CD4-positive, alpha-beta memory T cell (primary cell): ENCODE data around the gene XBP1. TPM values are rescaled to one million over a fixed set of nuclear protein-coding genes. Genes with fewer than 3 reads are reported as not detected.
A peak's percentile ranks its signal among the peaks of the same experiment; 100 is the strongest.

Experiments used
- CTCF ChIA-PET: fragments of 350-600 bp; sonication (Branson Sonifier 250); formaldehyde crosslinking; loops from one replicate; lab custom pipeline; 2021; ENCODE audit warnings: inconsistent platforms; ENCODE audit not compliant: partially characterized antibody; lab: Charles Lee
- POLR2A ChIA-PET: fragments of 350-600 bp; sonication (Branson Sonifier 250); formaldehyde crosslinking; loops from one replicate; lab custom pipeline; 2021; ENCODE audit not compliant: partially characterized antibody; lab: Charles Lee
- DNase-seq, 5 donors: peaks; one replicate each; pipeline versions ENCODE4 v3.0.0 to v3.0.0-alpha.2; 2020 to 2022; ENCODE audit warnings: mixed read lengths in 1 of 5
- H3K27ac ChIP-seq: one replicate; pipeline ENCODE4 v1.7.0; 2013; ENCODE audit warnings: low read depth, low read length
- H3K27me3 ChIP-seq: 2 replicates; pipeline ENCODE4 v1.7.0; 2013; ENCODE audit warnings: mild to moderate bottlenecking, low read length, moderate library complexity; ENCODE audit not compliant: insufficient read depth
- H3K36me3 ChIP-seq: 2 replicates; pipeline ENCODE4 v1.7.0; 2013; ENCODE audit warnings: mild to moderate bottlenecking, low read length, moderate library complexity; ENCODE audit not compliant: insufficient read depth
- H3K4me1 ChIP-seq: 2 replicates; pipeline ENCODE4 v1.7.0; 2013; ENCODE audit warnings: mild to moderate bottlenecking, low read length, moderate library complexity; ENCODE audit not compliant: insufficient read depth
- H3K4me3 ChIP-seq, 2 donors: one replicate each; pipeline ENCODE4 v1.7.0; 2013; ENCODE audit warnings: low read length in 2 of 2, mild to moderate bottlenecking in 1 of 2
- H3K9me3 ChIP-seq, 2 donors: one replicate each; pipeline ENCODE4 v1.7.0; 2013; ENCODE audit warnings: low read length in 2 of 2, control low read depth in 1 of 2; ENCODE audit not compliant: control insufficient read depth in 1 of 2
- H3K27ac Mint-ChIP-seq, 7 donors: one replicate each; pipeline ENCODE4 v1.8.0; 2020 to 2021; ENCODE audit warnings: mixed read lengths in 7 of 7, mild to moderate bottlenecking in 6 of 7, inconsistent platforms in 3 of 7, moderate library complexity in 3 of 7
- H3K27me3 Mint-ChIP-seq, 2 donors: one replicate each; pipeline ENCODE4 v1.8.0; 2020 to 2021; ENCODE audit warnings: mixed read lengths in 2 of 2
- H3K36me3 Mint-ChIP-seq, 2 donors: one replicate each; pipeline ENCODE4 v1.8.0; 2020 to 2021; ENCODE audit warnings: mixed read lengths in 2 of 2, inconsistent platforms in 1 of 2, mild to moderate bottlenecking in 1 of 2
- H3K4me1 Mint-ChIP-seq, 4 donors: one replicate each; pipeline ENCODE4 v1.8.0; 2020 to 2021; ENCODE audit warnings: mixed read lengths in 4 of 4, mild to moderate bottlenecking in 1 of 4
- H3K4me3 Mint-ChIP-seq, 8 donors: one replicate each; pipeline ENCODE4 v1.8.0; 2020 to 2021; ENCODE audit warnings: mixed read lengths in 8 of 8, mild to moderate bottlenecking in 7 of 8, moderate library complexity in 6 of 8, inconsistent platforms in 3 of 8
- H3K9me3 Mint-ChIP-seq, 8 donors: one replicate each; pipeline ENCODE4 v1.8.0; 2020 to 2021; ENCODE audit warnings: mixed read lengths in 8 of 8, mild to moderate bottlenecking in 5 of 8, inconsistent platforms in 3 of 8, moderate library complexity in 1 of 8
- intact Hi-C: fragments of 100-400 bp; cut with micrococcal nuclease; formaldehyde crosslinking; loops from one replicate; pipeline ENCODE4 v1.15.1; 2023
- polyA plus RNA-seq, 2 donors: library from polyadenylated mRNA; unstranded; fragments of 300-500 nt; fragmentation: Illumina TruSeq; gene quantifications; one replicate each; pipeline ENCODE4 v1.2.3, GENCODE V29; 2021
- total RNA-seq, 2 experiments: library from RNA; stranded (reverse); gene quantifications; one replicate each; pipeline ENCODE4 v1.2.3, GENCODE V29; 2021

The XBP1 gene
- total and polyA plus RNA-seq, 4 experiments from 2014 or later: 154 to 533 (median 240) TPM

- ChIA-PET CTCF (interaction anchor here (0.9 to 4.1 kb wide), 7 partner anchors 8 to 46 kb away, joined by 3 to 24 read pairs (median 4); partner anchors contain the start of gene XBP1), POLR2A (interaction anchor here (0.7 to 14.5 kb wide), 8 partner anchors 7 to 78 kb away, joined by 3 to 236 read pairs (median 4); partner anchors contain the start of genes CHEK2, HSCB, XBP1 and ZNRF3)
- Histone ChIP-seq H3K36me3 (no peaks in the 10 kb centered on the region), H3K4me3 (no peak overlapping the region), H3K9me3 (no peaks in the 10 kb centered on the region), H3K4me1 (peaks cover 63% of the 10 kb centered on the region), H3K27ac (no peak overlapping the region), H3K27me3 (no peaks in the 10 kb centered on the region)
- peaks cover 9 to 12% of the 10 kb centered on the region in 2 donors for H3K36me3 Mint-ChIP-seq
- peak overlapping the region in 6 of 7 donors; percentile 47 to 84 (median 66) for H3K27ac Mint-ChIP-seq
- H3K9me3 Mint-ChIP-seq: peaks cover 0 to 2% (median 0%) of the 10 kb centered on the region in 8 donors
- DNase-seq: no peak
- H3K4me1 Mint-ChIP-seq: peaks cover 45 to 82% (median 66%) of the 10 kb centered on the region in 4 donors
- intact Hi-C loops: loop anchor here (10.0 kb wide), 1 partner anchor 905 kb away; the partner anchor contains the start of gene PITPNB
- H3K4me3 Mint-ChIP-seq: peak overlapping the region in 2 of 8 donors; percentile 26 to 52
- no peaks in the 10 kb centered on the region for H3K27me3 Mint-ChIP-seq
Observed at GRCh38 chr22:28819253-28820096, 19.1 kb upstream of the XBP1 start.

DNA sequence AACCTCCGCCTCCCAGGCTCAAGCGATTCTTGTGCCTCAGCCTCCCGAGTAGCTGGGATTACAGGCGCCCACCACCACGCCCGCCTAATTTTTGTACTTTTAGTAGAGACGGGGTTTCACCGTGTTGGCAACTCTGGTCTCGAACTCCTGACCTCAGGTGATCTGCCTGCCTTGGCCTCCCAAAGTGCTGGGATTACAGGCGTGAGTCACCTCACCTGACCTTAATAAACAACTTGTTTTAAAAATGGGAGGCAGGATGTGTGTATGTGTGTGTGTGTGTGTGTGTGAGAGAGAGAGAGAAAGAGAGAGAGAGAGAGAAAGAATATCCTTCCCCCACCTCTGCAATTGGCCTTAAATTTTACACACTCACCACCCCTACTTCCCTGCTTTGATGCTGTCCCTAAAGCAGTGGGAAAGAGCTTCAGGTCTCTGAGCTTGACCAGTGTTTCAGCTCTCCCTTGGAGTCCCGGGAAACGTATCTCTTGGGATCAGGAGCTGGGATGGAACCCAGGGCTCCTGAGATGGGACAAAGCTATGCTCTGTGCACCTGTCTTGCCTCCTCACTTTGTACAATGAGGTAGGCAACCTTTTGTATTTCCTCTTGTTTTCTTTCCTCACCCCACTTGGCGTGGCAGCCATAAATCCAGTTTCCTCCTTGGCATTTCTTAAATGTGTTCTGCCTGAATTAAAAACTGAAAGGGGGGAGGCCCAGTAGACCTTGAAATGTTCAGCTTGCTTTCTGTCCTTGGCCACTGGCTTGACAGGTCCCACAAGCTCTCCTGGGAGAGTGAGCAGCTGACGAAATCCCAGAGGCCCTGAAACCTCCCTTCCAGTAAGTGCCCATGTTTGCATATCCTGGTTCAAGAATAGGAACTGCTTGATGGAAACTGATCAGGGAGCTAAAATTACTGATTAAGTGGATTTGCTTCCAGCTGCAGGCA lies 17.8 kb upstream of the XBP1 start:
- no peak overlapping the region for H3K27ac ChIP-seq
- peak in 1 of 5 donors; percentile 20 for DNase-seq
- ChIA-PET POLR2A (interaction anchor here (0.7 to 14.5 kb wide), 7 partner anchors 10 to 76 kb away, joined by 3 to 236 read pairs (median 4); partner anchors contain the start of genes CHEK2, HSCB, XBP1 and ZNRF3), CTCF (interaction anchor here (0.5 to 4.1 kb wide), 6 partner anchors 11 to 45 kb away, joined by 3 to 24 read pairs (median 6); partner anchors contain the start of gene XBP1)
- Mint-ChIP-seq H3K36me3 (peaks cover 16 to 21% of the 10 kb centered on the region in 2 donors), H3K4me3 (peak overlapping the region; percentile 20 to 78 (median 70)), H3K27ac (peak overlapping the region; percentile 23 to 94 (median 74)), H3K27me3 (no peaks in the 10 kb centered on the region), H3K4me1 (peaks cover 45 to 85% (median 70%) of the 10 kb centered on the region in 4 donors), H3K9me3 (peaks cover 0 to 2% (median 0%) of the 10 kb centered on the region in 8 donors)
- no peaks in the 10 kb centered on the region for H3K27me3 ChIP-seq
- peaks cover 70% of the 10 kb centered on the region for H3K4me1 ChIP-seq
- no peaks in the 10 kb centered on the region for H3K36me3 ChIP-seq
- intact Hi-C loops: loop anchor here (10.0 kb wide), 1 partner anchor 903 kb away; the partner anchor contains the start of gene PITPNB
- H3K9me3 ChIP-seq: no peaks in the 10 kb centered on the region
- H3K4me3 ChIP-seq: no peak overlapping the region

DNA sequence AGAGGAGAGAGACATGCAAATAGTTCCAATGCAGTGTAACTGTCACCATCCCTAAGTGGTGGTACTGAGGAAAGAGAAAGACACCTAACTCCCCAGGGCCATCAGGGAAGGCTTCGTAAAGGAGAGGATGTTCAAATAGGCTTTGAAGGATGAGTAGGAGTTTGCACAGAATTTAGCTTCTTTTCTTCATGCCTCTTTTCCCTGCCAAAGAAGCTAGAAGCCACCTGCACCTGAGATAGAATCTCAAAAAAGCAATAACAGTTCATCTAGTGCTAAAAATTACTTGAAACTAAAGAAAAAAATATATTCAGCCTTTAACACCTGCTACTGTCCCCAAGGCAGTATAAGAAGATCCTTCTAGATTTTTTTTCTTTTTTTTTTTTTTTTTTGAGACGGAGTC lies 16.7 kb upstream of the XBP1 start:
- H3K9me3 Mint-ChIP-seq: peaks cover 0 to 2% (median 0%) of the 10 kb centered on the region in 8 donors
- intact Hi-C loops: loop anchor here (10.0 kb wide), 1 partner anchor 902 kb away; the partner anchor contains the start of gene PITPNB
- H3K4me3 ChIP-seq: no peak overlapping the region
- peaks cover 47 to 85% (median 70%) of the 10 kb centered on the region in 4 donors for H3K4me1 Mint-ChIP-seq
- H3K36me3 Mint-ChIP-seq: peaks cover 16 to 21% of the 10 kb centered on the region in 2 donors
- no peaks in the 10 kb centered on the region for H3K36me3 ChIP-seq
- H3K27me3 Mint-ChIP-seq: no peaks in the 10 kb centered on the region
- POLR2A ChIA-PET: interaction anchor here (1.3 to 14.5 kb wide), 2 partner anchors 11 to 17 kb away, joined by 5 to 236 read pairs; partner anchors contain the start of gene XBP1
- no peak for DNase-seq
- peak overlapping the region in 2 of 8 donors; percentile 20 to 35 for H3K4me3 Mint-ChIP-seq
- no peaks in the 10 kb centered on the region for H3K27me3 ChIP-seq
- H3K27ac Mint-ChIP-seq: peak overlapping the region in 3 of 7 donors; percentile 30 to 48 (median 36)
- CTCF ChIA-PET: interaction anchor here (4.0 kb wide), 1 partner anchor 27 kb away, joined by 14 read pairs; no protein-coding TSS in a partner anchor
- no peaks in the 10 kb centered on the region for H3K9me3 ChIP-seq
- H3K27ac ChIP-seq: no peak overlapping the region
- H3K4me1 ChIP-seq: peaks cover 70% of the 10 kb centered on the region

- H3K36me3 ChIP-seq: no peaks in the 10 kb centered on the region
- Mint-ChIP-seq H3K27me3 (no peaks in the 10 kb centered on the region), H3K9me3 (peaks cover 0 to 2% (median 0%) of the 10 kb centered on the region in 8 donors), H3K4me3 (no peak overlapping the region), H3K4me1 (peaks cover 43 to 83% (median 68%) of the 10 kb centered on the region in 4 donors), H3K27ac (peak overlapping the region in 5 of 7 donors; percentile 22 to 84 (median 42)), H3K36me3 (peaks cover 19 to 21% of the 10 kb centered on the region in 2 donors)
- no peak overlapping the region for H3K4me3 ChIP-seq
- no peak overlapping the region for H3K27ac ChIP-seq
- ChIA-PET CTCF (interaction anchor here (5.7 kb wide), 1 partner anchor 26 kb away, joined by 39 read pairs; no protein-coding TSS in a partner anchor), POLR2A (interaction anchor here (14.5 kb wide), 1 partner anchor 15 kb away, joined by 236 read pairs; the partner anchor contains the start of gene XBP1)
- intact Hi-C loops: loop anchor here (10.0 kb wide), 1 partner anchor 901 kb away; the partner anchor contains the start of gene PITPNB
- H3K27me3 ChIP-seq: no peaks in the 10 kb centered on the region
- H3K9me3 ChIP-seq: no peaks in the 10 kb centered on the region
- peaks cover 69% of the 10 kb centered on the region for H3K4me1 ChIP-seq
- DNase-seq: no peak
Observed at GRCh38 chr22:28815729-28816128, 15.4 kb upstream of the XBP1 start.

DNA sequence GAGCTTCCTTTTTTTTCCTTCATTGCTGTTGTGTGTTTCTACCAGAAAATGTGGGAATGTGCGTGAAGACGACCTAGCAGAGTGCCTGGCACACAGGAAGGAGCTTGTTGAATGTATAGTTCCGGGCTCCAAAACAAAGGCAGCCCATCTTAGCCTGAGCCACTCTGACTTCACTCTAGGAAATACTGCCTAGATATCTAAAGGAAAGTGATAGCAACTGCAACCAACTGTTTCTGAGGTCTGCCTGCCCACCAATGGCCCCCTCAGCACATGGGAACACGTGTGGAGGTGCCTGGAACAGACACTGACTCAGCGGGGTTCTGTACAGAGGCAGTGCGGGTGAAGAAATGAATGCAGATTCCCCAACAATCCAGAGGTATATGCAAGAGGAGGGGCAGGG lies 14.7 kb upstream of the XBP1 start:
- no peaks in the 10 kb centered on the region for H3K27me3 ChIP-seq
- ChIA-PET POLR2A (interaction anchor here (0.8 to 14.5 kb wide), 2 partner anchors 15 to 20 kb away, joined by 4 to 236 read pairs; partner anchors contain the start of gene XBP1), CTCF (interaction anchor here (1.3 to 5.7 kb wide), 4 partner anchors 14 to 214 kb away, joined by 4 to 39 read pairs (median 4); no protein-coding TSS in a partner anchor)
- DNase-seq: no peak
- Mint-ChIP-seq H3K4me3 (peak overlapping the region in 3 of 8 donors; percentile 25 to 65 (median 48)), H3K9me3 (peaks cover 0 to 2% (median 0%) of the 10 kb centered on the region in 8 donors), H3K27me3 (no peaks in the 10 kb centered on the region), H3K4me1 (peaks cover 47 to 88% (median 72%) of the 10 kb centered on the region in 4 donors), H3K27ac (peak overlapping the region in 6 of 7 donors; percentile 47 to 84 (median 74)), H3K36me3 (peaks cover 19 to 21% of the 10 kb centered on the region in 2 donors)
- H3K9me3 ChIP-seq: no peaks in the 10 kb centered on the region
- no peak overlapping the region for H3K4me3 ChIP-seq
- H3K36me3 ChIP-seq: no peaks in the 10 kb centered on the region
- no peak overlapping the region for H3K27ac ChIP-seq
- peaks cover 75% of the 10 kb centered on the region for H3K4me1 ChIP-seq
- intact Hi-C loops: loop anchor here (10.0 kb wide), 1 partner anchor 900 kb away; the partner anchor contains the start of gene PITPNB
